Esophagus squamous epithelium (tissue), 4 donors: ENCODE data around the gene PIK3C2G.

Source experiments
- CTCF ChIP-seq, 6 experiments: fragments of 450-650 bp in 4 of 6; fragments of 200-600 bp in 2 of 6; sonication (generic) in 2 of 6; IDR thresholded peaks; one replicate each; pipeline ENCODE4 v1.5.1; 2016 to 2019; ENCODE audit warnings: antibody characterized with exemption in 6 of 6, mild to moderate bottlenecking in 4 of 6, moderate library complexity in 4 of 6
- POLR2A ChIP-seq, 4 donors: fragments of 450-650 bp; IDR thresholded peaks; one replicate each; pipeline ENCODE4 v1.6.1; 2017; ENCODE audit warnings: antibody characterized with exemption in 4 of 4, mild to moderate bottlenecking in 4 of 4, moderate library complexity in 3 of 4

- TF ChIP-seq POLR2A (IDR thresholded peaks at IDR 0.05) (no peak), CTCF (IDR thresholded peaks at IDR 0.05) (no peak)
Observed at GRCh38 chr12:18254081-18254480, 7.2 kb upstream of the PIK3C2G start.
